ENCODE measurements around the gene PDCD2L.
"Not testable (repeated sequence)": the region's sequence is repeated elsewhere in the genome, so short reads cannot be mapped to it uniquely, and the experiment has no call there.

Gene PDCD2L

DNA sequence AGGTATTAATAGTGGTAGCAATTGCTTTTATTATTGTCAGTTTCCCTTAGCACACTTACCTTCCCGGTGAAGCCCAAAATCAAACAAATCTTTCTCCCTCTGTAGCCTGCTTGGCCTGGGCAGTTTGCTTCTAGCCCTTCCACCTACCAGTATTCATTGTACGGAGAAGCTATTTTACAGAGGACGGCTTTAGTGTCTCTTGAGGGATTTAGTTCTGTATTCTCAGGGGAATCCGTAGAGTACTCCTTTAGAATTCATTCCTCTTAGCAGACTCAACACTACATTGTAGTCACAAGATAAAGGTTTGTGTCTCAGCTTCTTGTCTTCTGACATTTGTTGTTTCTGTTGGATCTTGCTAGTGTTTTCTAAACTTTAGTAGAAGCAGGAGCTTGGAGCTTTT lies 53.2 kb downstream of the PDCD2L start:
- DNase-seq (ENCODE audit: insufficient read length), result no peak
- no peak for FAIRE-seq
- TF ChIP-seq TAF1 (IDR thresholded peaks at IDR 0.05; ENCODE audit: borderline replicate concordance, low read depth, low read length), result no peak

GRCh38 chr19:34458677-34459076 lies 54.5 kb downstream of the PDCD2L start:
- TF ChIP-seq TAF1 (IDR thresholded peaks at IDR 0.05; ENCODE audit: borderline replicate concordance, low read depth, low read length) (no peak), POLR2A (IDR thresholded peaks at IDR 0.05; ENCODE audit: low read depth, low read length) (no peak), POLR2AphosphoS5 (IDR thresholded peaks at IDR 0.05; ENCODE audit: low read depth, low read length) (no peak)
- DNase-seq (ENCODE audit: insufficient read length) (no peak), FAIRE-seq (no peak)

DNA sequence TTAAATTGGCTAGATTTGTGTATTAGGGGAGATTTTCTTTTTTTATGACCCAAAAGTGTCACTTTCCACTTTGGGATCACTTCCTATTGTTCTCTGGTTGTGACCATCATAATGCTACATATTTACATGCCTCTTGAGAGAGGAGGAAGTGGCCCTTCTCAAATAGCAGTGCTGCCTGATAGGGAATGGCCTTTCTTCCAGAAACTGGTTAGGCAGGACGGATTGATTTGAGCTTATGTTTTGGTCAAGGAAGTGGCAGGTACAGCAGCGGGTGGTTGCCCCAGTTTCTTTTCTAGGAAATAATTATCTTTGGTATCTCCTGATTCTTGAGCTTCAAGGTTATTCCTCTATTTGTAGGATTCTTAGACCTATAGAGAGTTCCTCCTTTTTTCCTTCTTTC lies 55.4 kb downstream of the PDCD2L start:
- DNase-seq (ENCODE audit: insufficient read length), result no peak
- FAIRE-seq, result no peak

GRCh38 chr19:34461375-34462100 lies 57.3 kb downstream of the PDCD2L start:
- TF ChIP-seq POLR2A (IDR thresholded peaks at IDR 0.05; ENCODE audit: low read depth, low read length) (no peak), TAF1 (IDR thresholded peaks at IDR 0.05; ENCODE audit: borderline replicate concordance, low read depth, low read length) (no peak), POLR2AphosphoS5 (IDR thresholded peaks at IDR 0.05; ENCODE audit: low read depth, low read length) (no peak)

More for the DNA sequence above, 55.4 kb downstream of the PDCD2L start:
- no peak for TF ChIP-seq POLR2AphosphoS5 (IDR thresholded peaks at IDR 0.05; ENCODE audit: low read depth, low read length)
- TF ChIP-seq TAF1 (IDR thresholded peaks at IDR 0.05; ENCODE audit: borderline replicate concordance, low read depth, low read length), result no peak
- no peak for TF ChIP-seq POLR2A (IDR thresholded peaks at IDR 0.05; ENCODE audit: low read depth, low read length)

GRCh38 chr19:34464785-34465184 lies 60.6 kb downstream of the PDCD2L start:
- not testable (repeated sequence) for FAIRE-seq

More at GRCh38 chr19:34461375-34462100, 57.3 kb downstream of the PDCD2L start:
- DNase-seq (ENCODE audit: insufficient read length), result no peak
- FAIRE-seq, result no peak

GRCh38 chr19:34468409-34468808 lies 64.2 kb downstream of the PDCD2L start:
- DNase-seq (ENCODE audit: insufficient read length) (no peak), FAIRE-seq (no peak)
- TF ChIP-seq POLR2A (IDR thresholded peaks at IDR 0.05; ENCODE audit: low read depth, low read length) (no peak), POLR2AphosphoS5 (IDR thresholded peaks at IDR 0.05; ENCODE audit: low read depth, low read length) (no peak)

More at GRCh38 chr19:34464785-34465184, 60.6 kb downstream of the PDCD2L start:
- DNase-seq (ENCODE audit: insufficient read length), result not testable (repeated sequence)

- DNase-seq (ENCODE audit: insufficient read length); FAIRE-seq: not testable (repeated sequence)
Measured at GRCh38 chr19:34469026-34469425, 64.8 kb downstream of the PDCD2L start.

DNA sequence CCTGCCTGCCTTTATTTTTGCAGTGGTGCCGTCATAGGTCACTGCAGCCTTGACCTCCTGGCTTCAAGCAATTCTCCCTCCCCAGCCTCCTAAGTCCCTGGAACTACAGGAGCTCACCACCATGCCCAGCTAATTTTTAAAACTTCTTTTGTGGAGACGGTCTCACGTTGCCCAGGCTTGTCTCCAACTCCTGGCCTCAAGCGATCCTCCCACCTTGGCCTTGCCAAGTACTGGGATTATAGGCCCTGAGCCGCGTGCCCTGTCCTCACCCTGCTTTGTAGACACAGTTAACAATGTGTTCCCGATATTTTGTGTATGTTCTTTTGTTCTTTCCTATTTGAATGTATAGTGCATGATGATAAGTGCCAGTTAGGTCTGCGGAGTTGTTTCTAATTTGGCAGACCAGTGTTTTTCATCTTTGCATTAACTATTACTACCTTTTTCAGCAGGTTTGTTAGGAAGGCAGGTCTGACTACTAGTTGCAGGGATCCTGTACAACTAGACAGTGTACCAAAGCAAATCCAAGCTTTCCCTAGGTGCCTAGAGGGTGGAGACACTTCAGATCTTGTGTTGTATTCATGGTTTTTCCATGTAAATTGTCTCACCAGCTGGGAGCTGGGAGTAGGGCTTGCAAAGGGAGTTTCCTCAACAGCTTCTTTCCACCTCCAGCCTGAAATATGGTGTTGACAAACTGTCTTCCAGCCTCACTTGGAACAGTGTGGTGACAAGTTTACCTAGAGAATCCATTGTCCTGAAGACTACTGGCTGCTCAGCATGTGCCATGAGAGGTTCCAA lies 67.9 kb downstream of the PDCD2L start:
- FAIRE-seq, result no peak

GRCh38 chr19:34474233-34474989 lies 70.2 kb downstream of the PDCD2L start:
- FAIRE-seq (no peak), DNase-seq (ENCODE audit: insufficient read length) (no peak)
- TF ChIP-seq TAF1 (IDR thresholded peaks at IDR 0.05; ENCODE audit: borderline replicate concordance, low read depth, low read length), result no peak
- TF ChIP-seq POLR2A (IDR thresholded peaks at IDR 0.05; ENCODE audit: low read depth, low read length), result no peak
- TF ChIP-seq POLR2AphosphoS5 (IDR thresholded peaks at IDR 0.05; ENCODE audit: low read depth, low read length), result no peak

More for the DNA sequence above, 67.9 kb downstream of the PDCD2L start:
- TF ChIP-seq POLR2AphosphoS5 (IDR thresholded peaks at IDR 0.05; ENCODE audit: low read depth, low read length), result peak; percentile 48; the same call in 1 of the 2 replicates
- TF ChIP-seq POLR2A (IDR thresholded peaks at IDR 0.05; ENCODE audit: low read depth, low read length), result no peak
- no peak for DNase-seq (ENCODE audit: insufficient read length)

- TF ChIP-seq POLR2A (IDR thresholded peaks at IDR 0.05; ENCODE audit: low read depth, low read length) (no peak), POLR2AphosphoS5 (IDR thresholded peaks at IDR 0.05; ENCODE audit: low read depth, low read length) (no peak), TAF1 (IDR thresholded peaks at IDR 0.05; ENCODE audit: borderline replicate concordance, low read depth, low read length) (no peak)
- FAIRE-seq (no peak), DNase-seq (ENCODE audit: insufficient read length) (no peak)
Measured at GRCh38 chr19:34475026-34475974, 71.1 kb downstream of the PDCD2L start.
